PFSK-1 (cell line): ENCODE data around the gene RPUSD2.

ENCODE experiments used
- FOXP2 ChIP-seq: optimal IDR thresholded peaks from 2 replicates; pipeline ENCODE3; 2011; ENCODE audit warnings: borderline replicate concordance, control low read depth, inconsistent platforms; ENCODE audit not compliant: insufficient read depth; ENCODE audit errors: extremely low read length, extremely low read depth
- POLR2AphosphoS5 ChIP-seq: IDR thresholded peaks from 2 replicates; pipeline ENCODE4 v1.6.1; 2012; ENCODE audit warnings: low read depth, mild to moderate bottlenecking, control low read depth, low read length, moderate library complexity
- SIN3A ChIP-seq: IDR thresholded peaks from 2 replicates; pipeline ENCODE4 v1.6.1; 2012; ENCODE audit warnings: mild to moderate bottlenecking, low read length, moderate library complexity, borderline replicate concordance; ENCODE audit not compliant: insufficient read depth
- TAF1 ChIP-seq: IDR thresholded peaks from 2 replicates; pipeline ENCODE4 v1.6.1; 2012; ENCODE audit warnings: low read length, control low read depth, borderline replicate concordance; ENCODE audit not compliant: insufficient read depth
- TF ChIP-seq, protein P1 (sequence below), 2 experiments: IDR thresholded peaks; 2 replicates each; pipeline versions ENCODE4 v1.6.1 to v1.8.0; 2011 to 2012; ENCODE audit warnings: low read depth in 2 of 2, low read length in 2 of 2, control low read depth in 1 of 2, inconsistent platforms in 1 of 2, mild to moderate bottlenecking in 1 of 2, moderate library complexity in 1 of 2; ENCODE audit not compliant: insufficient read depth in 1 of 2

The RPUSD2 gene

GRCh38 chr15:40584191-40584590 lies 15.1 kb downstream of the RPUSD2 start:
- TF ChIP-seq POLR2AphosphoS5 (no peak), SIN3A (no peak), FOXP2 (no peak), TAF1 (no peak)
- TF ChIP-seq, protein P1, sequence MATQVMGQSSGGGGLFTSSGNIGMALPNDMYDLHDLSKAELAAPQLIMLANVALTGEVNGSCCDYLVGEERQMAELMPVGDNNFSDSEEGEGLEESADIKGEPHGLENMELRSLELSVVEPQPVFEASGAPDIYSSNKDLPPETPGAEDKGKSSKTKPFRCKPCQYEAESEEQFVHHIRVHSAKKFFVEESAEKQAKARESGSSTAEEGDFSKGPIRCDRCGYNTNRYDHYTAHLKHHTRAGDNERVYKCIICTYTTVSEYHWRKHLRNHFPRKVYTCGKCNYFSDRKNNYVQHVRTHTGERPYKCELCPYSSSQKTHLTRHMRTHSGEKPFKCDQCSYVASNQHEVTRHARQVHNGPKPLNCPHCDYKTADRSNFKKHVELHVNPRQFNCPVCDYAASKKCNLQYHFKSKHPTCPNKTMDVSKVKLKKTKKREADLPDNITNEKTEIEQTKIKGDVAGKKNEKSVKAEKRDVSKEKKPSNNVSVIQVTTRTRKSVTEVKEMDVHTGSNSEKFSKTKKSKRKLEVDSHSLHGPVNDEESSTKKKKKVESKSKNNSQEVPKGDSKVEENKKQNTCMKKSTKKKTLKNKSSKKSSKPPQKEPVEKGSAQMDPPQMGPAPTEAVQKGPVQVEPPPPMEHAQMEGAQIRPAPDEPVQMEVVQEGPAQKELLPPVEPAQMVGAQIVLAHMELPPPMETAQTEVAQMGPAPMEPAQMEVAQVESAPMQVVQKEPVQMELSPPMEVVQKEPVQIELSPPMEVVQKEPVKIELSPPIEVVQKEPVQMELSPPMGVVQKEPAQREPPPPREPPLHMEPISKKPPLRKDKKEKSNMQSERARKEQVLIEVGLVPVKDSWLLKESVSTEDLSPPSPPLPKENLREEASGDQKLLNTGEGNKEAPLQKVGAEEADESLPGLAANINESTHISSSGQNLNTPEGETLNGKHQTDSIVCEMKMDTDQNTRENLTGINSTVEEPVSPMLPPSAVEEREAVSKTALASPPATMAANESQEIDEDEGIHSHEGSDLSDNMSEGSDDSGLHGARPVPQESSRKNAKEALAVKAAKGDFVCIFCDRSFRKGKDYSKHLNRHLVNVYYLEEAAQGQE (IDR thresholded peaks at IDR 0.05; ENCODE audit: insufficient read depth in 1 of 2, low read depth in 2 of 2, low read length in 2 of 2) = no peak

DNA sequence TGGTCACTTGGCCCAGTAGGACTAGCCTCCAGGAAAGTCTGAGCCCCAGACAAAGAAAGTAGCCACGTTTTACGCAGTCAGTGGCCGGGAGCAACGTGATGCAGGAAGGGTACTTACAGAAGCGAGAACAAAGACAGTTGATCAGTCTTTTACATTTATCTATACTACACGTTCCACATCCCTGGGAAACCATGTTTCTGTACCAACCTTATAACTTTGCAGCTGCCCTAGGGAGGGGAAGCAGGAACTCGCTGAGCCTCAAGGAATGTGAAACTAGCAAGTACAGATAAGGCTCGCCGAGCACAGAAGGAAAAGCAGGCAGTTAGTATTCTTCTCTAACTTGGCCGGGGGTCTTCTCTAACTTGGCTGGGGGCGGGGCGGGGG lies 21.6 kb downstream of the RPUSD2 start:
- TF ChIP-seq TAF1 = no peak
- no peak for TF ChIP-seq FOXP2
- TF ChIP-seq SIN3A = no peak
- TF ChIP-seq, protein P1 (IDR thresholded peaks at IDR 0.05; ENCODE audit: insufficient read depth in 1 of 2, low read depth in 2 of 2, low read length in 2 of 2) = no peak
- no peak for TF ChIP-seq POLR2AphosphoS5

DNA sequence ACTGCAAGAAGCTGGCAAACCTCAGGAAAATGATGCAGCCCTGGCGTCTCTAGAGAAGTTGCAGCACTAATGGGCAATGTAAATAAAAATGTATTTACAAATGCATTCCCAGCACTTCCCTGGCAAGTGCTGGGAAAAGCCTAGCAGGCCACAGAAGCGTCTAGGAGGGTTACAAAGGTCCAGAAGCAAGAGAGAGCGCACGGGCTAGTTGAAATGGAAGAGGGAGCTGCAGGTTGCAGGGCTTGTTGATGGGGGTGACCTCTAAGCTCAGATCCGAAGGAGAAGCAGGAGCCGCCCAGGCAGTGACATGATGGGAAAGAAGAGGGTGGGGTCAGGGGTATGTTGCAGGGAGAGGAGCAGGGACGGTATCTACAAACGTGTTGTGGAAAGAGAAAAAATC lies 22.3 kb downstream of the RPUSD2 start:
- TF ChIP-seq FOXP2 (no peak), POLR2AphosphoS5 (no peak), SIN3A (no peak), TAF1 (no peak)
- TF ChIP-seq, protein P1 (IDR thresholded peaks at IDR 0.05; ENCODE audit: insufficient read depth in 1 of 2, low read depth in 2 of 2, low read length in 2 of 2) = no peak

DNA sequence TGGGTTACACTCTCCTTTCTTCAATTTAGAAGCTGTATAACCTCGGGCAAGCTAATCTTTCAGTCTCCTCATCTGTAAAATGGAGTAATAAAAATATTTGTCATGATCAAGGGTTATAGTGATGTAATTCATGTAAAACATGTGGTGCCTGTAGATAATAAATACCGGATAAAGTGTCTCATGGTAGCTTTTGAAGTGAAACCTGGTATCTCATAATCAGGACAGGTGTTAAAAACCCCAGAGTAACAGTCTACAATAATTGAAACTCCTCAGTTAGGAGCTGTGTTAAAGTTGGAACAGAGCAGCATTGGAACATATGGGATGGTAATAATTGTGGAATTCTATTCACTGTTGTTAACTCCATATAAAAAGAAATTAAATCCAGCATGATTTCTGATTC lies 24.1 kb downstream of the RPUSD2 start:
- no peak for TF ChIP-seq TAF1
- no peak for TF ChIP-seq FOXP2
- TF ChIP-seq SIN3A = no peak
- TF ChIP-seq, protein P1 (IDR thresholded peaks at IDR 0.05; ENCODE audit: insufficient read depth in 1 of 2, low read depth in 2 of 2, low read length in 2 of 2) = no peak
- no peak for TF ChIP-seq POLR2AphosphoS5
